ENCODE data around the gene SCAMP3. TPM values are rescaled to one million over a fixed set of nuclear protein-coding genes. Genes with fewer than 3 reads are reported as not detected.

SCAMP3 gene
- total RNA-seq, 2 donors from 2014 or later, result 77.2 to 77.7 TPM

GRCh38 chr1:155272466-155273342 lies 10.5 kb upstream of the SCAMP3 start:
- no peak for TF ChIP-seq CTCF (IDR thresholded peaks at IDR 0.05)
- Histone ChIP-seq H3K36me3 (peaks cover 33% of the 10 kb centered on the region), H3K9me3 (no peaks in the 10 kb centered on the region), H3K27ac (peak overlapping the region; percentile 96 to 99), H3K4me3 (peak overlapping the region; percentile 77 to 94), H3K27me3 (no peaks in the 10 kb centered on the region), H3K4me1 (peaks cover 0 to 36% of the 10 kb centered on the region in 2 donors)
- DNase-seq (ENCODE audit: low spot score), result no peak

GRCh38 chr1:155269381-155269780 lies 7.2 kb upstream of the SCAMP3 start:
- Histone ChIP-seq H3K27me3 (no peaks in the 10 kb centered on the region), H3K4me3 (no peak overlapping the region), H3K27ac (no peak overlapping the region), H3K9me3 (no peaks in the 10 kb centered on the region), H3K4me1 (peaks cover 0 to 34% of the 10 kb centered on the region in 2 donors), H3K36me3 (peaks cover 67% of the 10 kb centered on the region)
- no peak for TF ChIP-seq CTCF (IDR thresholded peaks at IDR 0.05)
- DNase-seq (ENCODE audit: low spot score), result no peak

- Histone ChIP-seq H3K27me3 (no peaks in the 10 kb centered on the region), H3K9me3 (no peaks in the 10 kb centered on the region), H3K36me3 (peaks cover 74% of the 10 kb centered on the region), H3K4me3 (no peak overlapping the region), H3K27ac (no peak overlapping the region), H3K4me1 (peaks cover 0 to 30% of the 10 kb centered on the region in 2 donors)
- no peak for DNase-seq (ENCODE audit: low spot score)
- TF ChIP-seq CTCF (IDR thresholded peaks at IDR 0.05), result no peak
Measured at GRCh38 chr1:155268630-155269029, 6.5 kb upstream of the SCAMP3 start.

GRCh38 chr1:155267373-155267772 lies 5.2 kb upstream of the SCAMP3 start:
- H3K27ac ChIP-seq, result peak overlapping the region in 1 of 2 donors; percentile 30
- H3K4me3 ChIP-seq, result no peak overlapping the region
- TF ChIP-seq CTCF (IDR thresholded peaks at IDR 0.05), result no peak

GRCh38 chr1:155266553-155266952 lies 4.4 kb upstream of the SCAMP3 start:
- Histone ChIP-seq H3K36me3 (peaks cover 81% of the 10 kb centered on the region), H3K9me3 (no peaks in the 10 kb centered on the region), H3K4me3 (no peak overlapping the region), H3K27ac (no peak overlapping the region), H3K4me1 (peaks cover 0 to 25% of the 10 kb centered on the region in 2 donors), H3K27me3 (no peaks in the 10 kb centered on the region)
- DNase-seq (ENCODE audit: low spot score), result no peak
- no peak for TF ChIP-seq CTCF (IDR thresholded peaks at IDR 0.05)

More at GRCh38 chr1:155267373-155267772, 5.2 kb upstream of the SCAMP3 start:
- Histone ChIP-seq H3K9me3 (no peaks in the 10 kb centered on the region), H3K27me3 (no peaks in the 10 kb centered on the region), H3K36me3 (peaks cover 81% of the 10 kb centered on the region), H3K4me1 (peaks cover 0 to 30% of the 10 kb centered on the region in 2 donors)
- no peak for DNase-seq (ENCODE audit: low spot score)
